ENCODE measurements around the gene CFAP141.

DNA sequence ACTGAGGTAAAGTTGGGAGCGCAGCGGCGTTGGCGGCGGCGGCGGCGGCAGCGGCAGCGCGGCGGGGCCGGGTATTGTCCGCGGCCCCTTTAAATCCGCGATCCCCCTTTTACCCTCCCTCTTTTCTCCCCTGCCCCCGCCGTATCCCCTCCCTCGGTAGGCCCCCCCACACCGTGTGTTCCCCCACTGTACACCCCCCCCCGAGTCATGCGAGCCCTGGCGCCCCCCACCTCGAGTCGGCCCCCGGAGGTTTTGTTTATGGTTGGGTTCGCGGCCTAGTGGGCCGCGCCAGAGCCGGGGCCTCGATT, 14.8 kb upstream of the CFAP141 start:
- TF ChIP-seq, protein P1, sequence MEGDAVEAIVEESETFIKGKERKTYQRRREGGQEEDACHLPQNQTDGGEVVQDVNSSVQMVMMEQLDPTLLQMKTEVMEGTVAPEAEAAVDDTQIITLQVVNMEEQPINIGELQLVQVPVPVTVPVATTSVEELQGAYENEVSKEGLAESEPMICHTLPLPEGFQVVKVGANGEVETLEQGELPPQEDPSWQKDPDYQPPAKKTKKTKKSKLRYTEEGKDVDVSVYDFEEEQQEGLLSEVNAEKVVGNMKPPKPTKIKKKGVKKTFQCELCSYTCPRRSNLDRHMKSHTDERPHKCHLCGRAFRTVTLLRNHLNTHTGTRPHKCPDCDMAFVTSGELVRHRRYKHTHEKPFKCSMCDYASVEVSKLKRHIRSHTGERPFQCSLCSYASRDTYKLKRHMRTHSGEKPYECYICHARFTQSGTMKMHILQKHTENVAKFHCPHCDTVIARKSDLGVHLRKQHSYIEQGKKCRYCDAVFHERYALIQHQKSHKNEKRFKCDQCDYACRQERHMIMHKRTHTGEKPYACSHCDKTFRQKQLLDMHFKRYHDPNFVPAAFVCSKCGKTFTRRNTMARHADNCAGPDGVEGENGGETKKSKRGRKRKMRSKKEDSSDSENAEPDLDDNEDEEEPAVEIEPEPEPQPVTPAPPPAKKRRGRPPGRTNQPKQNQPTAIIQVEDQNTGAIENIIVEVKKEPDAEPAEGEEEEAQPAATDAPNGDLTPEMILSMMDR (IDR thresholded peaks at IDR 0.05) = no peak
- TF ChIP-seq POLR2A (IDR thresholded peaks at IDR 0.05) = no peak

Data from suprapubic skin (tissue), 3 donors.